ENCODE results near the gene ZNF385A.

ZNF385A gene

GRCh38 chr12:54358945-54359761, 25.4 kb downstream of the ZNF385A start:
- TF ChIP-seq TAF1 (IDR thresholded peaks at IDR 0.05; ENCODE audit: low read depth): peak; percentile 58
- TF ChIP-seq MAX (IDR thresholded peaks at IDR 0.05): peak; percentile 86
- TF ChIP-seq RAD21 (IDR thresholded peaks at IDR 0.05; ENCODE audit: low read depth): no peak
- peak; percentile 47; the same call in 1 of the 2 replicates for TF ChIP-seq USF1 (IDR thresholded peaks at IDR 0.05)
- peak; percentile 76; the same call in 1 of the 2 replicates for TF ChIP-seq EP300 (IDR thresholded peaks at IDR 0.05; ENCODE audit: borderline replicate concordance)
- TF ChIP-seq REST (IDR thresholded peaks at IDR 0.05; ENCODE audit: low read depth): no peak
- no peak; the same call in 1 of the 2 replicates for TF ChIP-seq EGR1 (IDR thresholded peaks at IDR 0.05)
- peak; percentile 91 for TF ChIP-seq TCF12 (IDR thresholded peaks at IDR 0.05; ENCODE audit: low read depth)
- no peak; the same call in 1 of the 2 replicates for TF ChIP-seq CEBPB (IDR thresholded peaks at IDR 0.05)
- peak; percentile 96 for TF ChIP-seq ZBTB7A (IDR thresholded peaks at IDR 0.05; ENCODE audit: low read depth)
- peak; percentile 79 for TF ChIP-seq FOXM1 (IDR thresholded peaks at IDR 0.05; ENCODE audit: borderline replicate concordance, low read depth)
- TF ChIP-seq TEAD4 (IDR thresholded peaks at IDR 0.05): peak; percentile 66
- peak; percentile 37; the same call in 1 of the 2 replicates for TF ChIP-seq YY1 (IDR thresholded peaks at IDR 0.05; ENCODE audit: low read depth)
- TF ChIP-seq CREB1 (IDR thresholded peaks at IDR 0.05; ENCODE audit: low read depth): peak; percentile 82
- peak; percentile 71 for TF ChIP-seq NFIC (IDR thresholded peaks at IDR 0.05)

GRCh38 chr12:54358191-54358944, 26.2 kb downstream of the ZNF385A start:
- TF ChIP-seq CEBPB (IDR thresholded peaks at IDR 0.05) (no peak), RAD21 (IDR thresholded peaks at IDR 0.05; ENCODE audit: low read depth) (no peak), ZBTB7A (IDR thresholded peaks at IDR 0.05; ENCODE audit: low read depth) (no peak), YY1 (IDR thresholded peaks at IDR 0.05; ENCODE audit: low read depth) (no peak), EGR1 (IDR thresholded peaks at IDR 0.05) (no peak), TEAD4 (IDR thresholded peaks at IDR 0.05) (no peak), NFIC (IDR thresholded peaks at IDR 0.05) (no peak), EP300 (IDR thresholded peaks at IDR 0.05; ENCODE audit: borderline replicate concordance) (no peak), FOXM1 (IDR thresholded peaks at IDR 0.05; ENCODE audit: borderline replicate concordance, low read depth) (no peak), REST (IDR thresholded peaks at IDR 0.05; ENCODE audit: low read depth) (no peak), TAF1 (IDR thresholded peaks at IDR 0.05; ENCODE audit: low read depth) (no peak), USF1 (IDR thresholded peaks at IDR 0.05) (no peak), MAX (IDR thresholded peaks at IDR 0.05) (no peak), CREB1 (IDR thresholded peaks at IDR 0.05; ENCODE audit: low read depth) (no peak), TCF12 (IDR thresholded peaks at IDR 0.05; ENCODE audit: low read depth) (no peak)

GRCh38 chr12:54357506-54358190, 26.9 kb downstream of the ZNF385A start:
- TF ChIP-seq CEBPB (IDR thresholded peaks at IDR 0.05): no peak
- no peak for TF ChIP-seq RAD21 (IDR thresholded peaks at IDR 0.05; ENCODE audit: low read depth)
- no peak for TF ChIP-seq TCF12 (IDR thresholded peaks at IDR 0.05; ENCODE audit: low read depth)
- TF ChIP-seq ZBTB7A (IDR thresholded peaks at IDR 0.05; ENCODE audit: low read depth): no peak
- TF ChIP-seq USF1 (IDR thresholded peaks at IDR 0.05): no peak
- TF ChIP-seq YY1 (IDR thresholded peaks at IDR 0.05; ENCODE audit: low read depth): no peak
- TF ChIP-seq EGR1 (IDR thresholded peaks at IDR 0.05): no peak
- TF ChIP-seq EP300 (IDR thresholded peaks at IDR 0.05; ENCODE audit: borderline replicate concordance): no peak
- TF ChIP-seq REST (IDR thresholded peaks at IDR 0.05; ENCODE audit: low read depth): no peak
- TF ChIP-seq CREB1 (IDR thresholded peaks at IDR 0.05; ENCODE audit: low read depth): no peak
- TF ChIP-seq FOXM1 (IDR thresholded peaks at IDR 0.05; ENCODE audit: borderline replicate concordance, low read depth): no peak
- TF ChIP-seq TAF1 (IDR thresholded peaks at IDR 0.05; ENCODE audit: low read depth): no peak
- TF ChIP-seq TEAD4 (IDR thresholded peaks at IDR 0.05): no peak
- no peak for TF ChIP-seq MAX (IDR thresholded peaks at IDR 0.05)
- no peak for TF ChIP-seq NFIC (IDR thresholded peaks at IDR 0.05)

Measured in Ishikawa (cell line).